ENCODE measurements around the gene TM4SF5. TPM values are rescaled to one million over a fixed set of nuclear protein-coding genes. Genes with fewer than 3 reads are reported as not detected.
"Not testable (repeated sequence)": the region's sequence is repeated elsewhere in the genome, so short reads cannot be mapped to it uniquely, and the experiment has no call there.

The TM4SF5 gene
- total and polyA plus RNA-seq, 2 of the 8 experiments (the other 6 are each of a cell fraction or from before 2014, with no cell fraction given): not detected

GRCh38 chr17:4832829-4833177 lies 61.1 kb downstream of the TM4SF5 start:
- not testable (repeated sequence) for H2BK120ac ChIP-seq (replicated peaks; ENCODE audit: low read depth, low read length); H2AFZ ChIP-seq (ENCODE audit: low read length); H3K18ac ChIP-seq (ENCODE audit: extremely low read depth, low read length); H3K23ac ChIP-seq (ENCODE audit: insufficient read length); H4K5ac ChIP-seq (ENCODE audit: insufficient read length, low read depth, low read length); DNase-seq (ENCODE audit: low read depth in 1 of 2, low spot score in 2 of 2); H3K27me3 ChIP-seq (replicated peaks in 1 of 4; ENCODE audit: control insufficient read depth in 3 of 4, extremely low read depth in 1 of 4, insufficient read depth in 3 of 4, low read length in 3 of 4); H2AK5ac ChIP-seq (ENCODE audit: low read depth, low read length); H3K14ac ChIP-seq (ENCODE audit: insufficient read length); H3K23me2 ChIP-seq (ENCODE audit: low read depth, low read length); H4K91ac ChIP-seq (replicated peaks; ENCODE audit: insufficient read length, low read length); H4K20me1 ChIP-seq (replicated peaks in 1 of 2; ENCODE audit: control insufficient read depth in 1 of 2, insufficient read depth in 2 of 2, low read length in 2 of 2); H3K79me1 ChIP-seq (ENCODE audit: low read depth, low read length); H3K4ac ChIP-seq (replicated peaks; ENCODE audit: insufficient read length, low read depth, low read length); H3K27ac ChIP-seq (ENCODE audit: low read depth, low read length); H3K4me1 ChIP-seq (replicated peaks in 1 of 4; ENCODE audit: control insufficient read depth in 3 of 4, insufficient read depth in 4 of 4, low read length in 3 of 4); FAIRE-seq; H2BK20ac ChIP-seq (ENCODE audit: low read length); H2BK5ac ChIP-seq (ENCODE audit: low read depth, low read length); H3K36me3 ChIP-seq (ENCODE audit: control insufficient read depth in 2 of 4, insufficient read depth in 4 of 4, low read length in 3 of 4); H3K9me3 ChIP-seq (ENCODE audit: insufficient read depth in 2 of 2, low read depth in 1 of 2, low read length in 1 of 2); H2BK15ac ChIP-seq (ENCODE audit: low read length)
- TF ChIP-seq E2F6 (IDR thresholded peaks at IDR 0.05): peak; percentile 53; the same call in 1 of the 2 replicates
- Histone ChIP-seq H3K79me2 (ENCODE audit: control insufficient read depth in 1 of 2, insufficient read depth in 2 of 2, low read length in 2 of 2) (peaks cover 0 to 39% of the 10 kb centered on the region in 2 experiments; a peak in 3 of 4 replicates), H4K8ac (ENCODE audit: extremely low read depth, insufficient read depth, low read length) (0 out of 2 replicates have a peak overlapping the region, but pooled peaks have one; percentile 91), H3K56ac (replicated peaks; ENCODE audit: insufficient read length, low read depth, low read length) (peak overlapping the region; percentile 73), H2BK12ac (ENCODE audit: low read depth, low read length) (peak overlapping the region; percentile 17; the same call in 1 of the 2 replicates), H3K9ac (replicated peaks in 1 of 4; ENCODE audit: extremely low read depth in 1 of 4, low read depth in 3 of 4, low read length in 3 of 4) (peak overlapping the region in 2 of 4 experiments; percentile 45 to 56; a peak in 2 of 7 replicates), H3K4me2 (ENCODE audit: insufficient read depth in 1 of 2, low read depth in 2 of 2, low read length in 2 of 2) (peak overlapping the region; percentile 89 to 99), H3K4me3 (ENCODE audit: extremely low read depth in 1 of 4, insufficient read depth in 2 of 4, low read depth in 3 of 4, low read length in 4 of 4) (peak overlapping the region; percentile 64 to 85 (median 72))
- WGBS, 2 experiments (ENCODE audit: extremely low coverage in 1 of 2, insufficient coverage in 1 of 2, insufficient read length in 1 of 2, insufficient replicate concordance in 2 of 2, low coverage in 1 of 2, low lambda C conversion rate in 2 of 2, missing lambda C conversion rate in 1 of 2): 0% methylated on average over 11 of the region's 17 CpGs; no CpG with 5 or more reads in 1 of the 2 experiments
- ChIA-PET CTCF (ENCODE audit: partially characterized antibody) (interaction anchor here (1.3 kb wide), 1 partner anchor 19 kb away, joined by 3 read pairs; no protein-coding TSS in a partner anchor), POLR2A (ENCODE audit: partially characterized antibody) (interaction anchor here (0.8 to 1.0 kb wide), 3 partner anchors 10 to 116 kb away, joined by 3 read pairs; partner anchors contain the start of gene PFN1)

Other genes starting within 250 kb of the TM4SF5 start
- 151 and 153 TPM in 2 replicates for gene MYBBP1A, start 216.5 kb upstream of the TM4SF5 start, total RNA-seq (2021; fragmentation: NEBNext Ultra II Directional; extraction: Animal tissue kit (Norgen Biotek cat#: 25700))
- 46.8 and 79.9 TPM in 2 replicates for gene MYBBP1A, start 216.5 kb upstream of the TM4SF5 start, polyA plus RNA-seq (2011; rRNA removed)
- not detected in 2 replicates for gene GGT6, start 211.3 kb upstream of the TM4SF5 start, total RNA-seq (2021; fragmentation: NEBNext Ultra II Directional; extraction: Animal tissue kit (Norgen Biotek cat#: 25700))
- 0.18 and 0.30 TPM in 2 replicates for gene GGT6, start 211.3 kb upstream of the TM4SF5 start, polyA plus RNA-seq (2011; rRNA removed)
- gene SMTNL2, start 187.4 kb upstream of the TM4SF5 start, total RNA-seq (2021; fragmentation: NEBNext Ultra II Directional; extraction: Animal tissue kit (Norgen Biotek cat#: 25700)): 3.7 and 4.5 TPM in 2 replicates
- 3.6 and 4.6 TPM in 2 replicates for gene SMTNL2, start 187.4 kb upstream of the TM4SF5 start, polyA plus RNA-seq (2011; rRNA removed)
- gene ALOX15, start 130.2 kb upstream of the TM4SF5 start, total RNA-seq (2021; fragmentation: NEBNext Ultra II Directional; extraction: Animal tissue kit (Norgen Biotek cat#: 25700)): 1.5 TPM in 2 replicates
- 1.7 and 2.2 TPM in 2 replicates for gene ALOX15, start 130.2 kb upstream of the TM4SF5 start, polyA plus RNA-seq (2011; rRNA removed)
- gene PELP1, start 67.7 kb upstream of the TM4SF5 start, total RNA-seq (2021; fragmentation: NEBNext Ultra II Directional; extraction: Animal tissue kit (Norgen Biotek cat#: 25700)): 184 and 185 TPM in 2 replicates
- gene PELP1, start 67.7 kb upstream of the TM4SF5 start, polyA plus RNA-seq (2011; rRNA removed): 75.6 and 160 TPM in 2 replicates
- 95.6 and 101 TPM in 2 replicates for gene ARRB2, start 61.3 kb upstream of the TM4SF5 start, total RNA-seq (2021; fragmentation: NEBNext Ultra II Directional; extraction: Animal tissue kit (Norgen Biotek cat#: 25700))
- 72.4 and 96.0 TPM in 2 replicates for gene ARRB2, start 61.3 kb upstream of the TM4SF5 start, polyA plus RNA-seq (2011; rRNA removed)
- gene MED11, start 40.5 kb upstream of the TM4SF5 start, total RNA-seq (2021; fragmentation: NEBNext Ultra II Directional; extraction: Animal tissue kit (Norgen Biotek cat#: 25700)): 18.8 and 21.6 TPM in 2 replicates
- gene MED11, start 40.5 kb upstream of the TM4SF5 start, polyA plus RNA-seq (2011; rRNA removed): 36.0 and 40.0 TPM in 2 replicates
- gene ZMYND15, start 32.1 kb upstream of the TM4SF5 start, total RNA-seq (2021; fragmentation: NEBNext Ultra II Directional; extraction: Animal tissue kit (Norgen Biotek cat#: 25700)): 0.48 and 0.58 TPM in 2 replicates
- gene ZMYND15, start 32.1 kb upstream of the TM4SF5 start, polyA plus RNA-seq (2011; rRNA removed): 0.53 and 0.86 TPM in 2 replicates
- 3.5 and 3.9 TPM in 2 replicates for gene CXCL16, start 32.0 kb upstream of the TM4SF5 start, total RNA-seq (2021; fragmentation: NEBNext Ultra II Directional; extraction: Animal tissue kit (Norgen Biotek cat#: 25700))
- 4.8 and 5.2 TPM in 2 replicates for gene CXCL16, start 32.0 kb upstream of the TM4SF5 start, polyA plus RNA-seq (2011; rRNA removed)
- gene VMO1, start 14.5 kb downstream of the TM4SF5 start, total RNA-seq (2021; fragmentation: NEBNext Ultra II Directional; extraction: Animal tissue kit (Norgen Biotek cat#: 25700)): not detected in 2 replicates
- gene VMO1, start 14.5 kb downstream of the TM4SF5 start, polyA plus RNA-seq (2011; rRNA removed): 0.30 and 0.78 TPM in 2 replicates
- not detected in 2 replicates for gene GLTPD2, start 17.1 kb downstream of the TM4SF5 start, total RNA-seq (2021; fragmentation: NEBNext Ultra II Directional; extraction: Animal tissue kit (Norgen Biotek cat#: 25700))
- 0.06 TPM in 1 of 2 replicates, not detected in the other for gene GLTPD2, start 17.1 kb downstream of the TM4SF5 start, polyA plus RNA-seq (2011; rRNA removed)
- gene PSMB6, start 24.3 kb downstream of the TM4SF5 start, total RNA-seq (2021; fragmentation: NEBNext Ultra II Directional; extraction: Animal tissue kit (Norgen Biotek cat#: 25700)): 264 and 278 TPM in 2 replicates
- 635 and 737 TPM in 2 replicates for gene PSMB6, start 24.3 kb downstream of the TM4SF5 start, polyA plus RNA-seq (2011; rRNA removed)
- gene PLD2, start 35.3 kb downstream of the TM4SF5 start, total RNA-seq (2021; fragmentation: NEBNext Ultra II Directional; extraction: Animal tissue kit (Norgen Biotek cat#: 25700)): 48.4 and 53.0 TPM in 2 replicates
- 44.3 and 59.8 TPM in 2 replicates for gene PLD2, start 35.3 kb downstream of the TM4SF5 start, polyA plus RNA-seq (2011; rRNA removed)
- gene MINK1, start 61.5 kb downstream of the TM4SF5 start, total RNA-seq (2021; fragmentation: NEBNext Ultra II Directional; extraction: Animal tissue kit (Norgen Biotek cat#: 25700)): 74.4 and 77.7 TPM in 2 replicates
- gene MINK1, start 61.5 kb downstream of the TM4SF5 start, polyA plus RNA-seq (2011; rRNA removed): 26.9 and 44.8 TPM in 2 replicates
- gene C17orf107, start 127.7 kb downstream of the TM4SF5 start, total RNA-seq (2021; fragmentation: NEBNext Ultra II Directional; extraction: Animal tissue kit (Norgen Biotek cat#: 25700)): 0.38 and 0.39 TPM in 2 replicates
- gene C17orf107, start 127.7 kb downstream of the TM4SF5 start, polyA plus RNA-seq (2011; rRNA removed): 0.45 and 0.67 TPM in 2 replicates
- gene CHRNE, start 131.2 kb downstream of the TM4SF5 start, total RNA-seq (2021; fragmentation: NEBNext Ultra II Directional; extraction: Animal tissue kit (Norgen Biotek cat#: 25700)): 0.15 and 0.40 TPM in 2 replicates
- gene CHRNE, start 131.2 kb downstream of the TM4SF5 start, polyA plus RNA-seq (2011; rRNA removed): 0.33 and 0.63 TPM in 2 replicates
- gene GP1BA, start 160.4 kb downstream of the TM4SF5 start, total RNA-seq (2021; fragmentation: NEBNext Ultra II Directional; extraction: Animal tissue kit (Norgen Biotek cat#: 25700)): not detected in 2 replicates
- gene GP1BA, start 160.4 kb downstream of the TM4SF5 start, polyA plus RNA-seq (2011; rRNA removed): not detected in 2 replicates
- gene SLC25A11, start 168.2 kb downstream of the TM4SF5 start, total RNA-seq (2021; fragmentation: NEBNext Ultra II Directional; extraction: Animal tissue kit (Norgen Biotek cat#: 25700)): 55.9 and 65.2 TPM in 2 replicates
- 97.0 and 136 TPM in 2 replicates for gene SLC25A11, start 168.2 kb downstream of the TM4SF5 start, polyA plus RNA-seq (2011; rRNA removed)
- gene RNF167, start 168.4 kb downstream of the TM4SF5 start, total RNA-seq (2021; fragmentation: NEBNext Ultra II Directional; extraction: Animal tissue kit (Norgen Biotek cat#: 25700)): 140 and 147 TPM in 2 replicates
- gene RNF167, start 168.4 kb downstream of the TM4SF5 start, polyA plus RNA-seq (2011; rRNA removed): 281 and 284 TPM in 2 replicates
- gene PFN1, start 176.6 kb downstream of the TM4SF5 start, total RNA-seq (2021; fragmentation: NEBNext Ultra II Directional; extraction: Animal tissue kit (Norgen Biotek cat#: 25700)): 1,355 and 1,387 TPM in 2 replicates
- gene PFN1, start 176.6 kb downstream of the TM4SF5 start, polyA plus RNA-seq (2011; rRNA removed): 1,949 and 2,147 TPM in 2 replicates
- 24.1 and 25.7 TPM in 2 replicates for gene ENO3, start 179.2 kb downstream of the TM4SF5 start, total RNA-seq (2021; fragmentation: NEBNext Ultra II Directional; extraction: Animal tissue kit (Norgen Biotek cat#: 25700))
- gene ENO3, start 179.2 kb downstream of the TM4SF5 start, polyA plus RNA-seq (2011; rRNA removed): 25.0 and 36.4 TPM in 2 replicates
- 81.9 and 83.6 TPM in 2 replicates for gene SPAG7, start 195.9 kb downstream of the TM4SF5 start, total RNA-seq (2021; fragmentation: NEBNext Ultra II Directional; extraction: Animal tissue kit (Norgen Biotek cat#: 25700))
- gene SPAG7, start 195.9 kb downstream of the TM4SF5 start, polyA plus RNA-seq (2011; rRNA removed): 74.2 and 82.1 TPM in 2 replicates
- 11.4 and 12.0 TPM in 2 replicates for gene CAMTA2, start 215.8 kb downstream of the TM4SF5 start, total RNA-seq (2021; fragmentation: NEBNext Ultra II Directional; extraction: Animal tissue kit (Norgen Biotek cat#: 25700))
- 5.5 and 13.7 TPM in 2 replicates for gene CAMTA2, start 215.8 kb downstream of the TM4SF5 start, polyA plus RNA-seq (2011; rRNA removed)
- 1.1 and 1.4 TPM in 2 replicates for gene INCA1, start 225.6 kb downstream of the TM4SF5 start, total RNA-seq (2021; fragmentation: NEBNext Ultra II Directional; extraction: Animal tissue kit (Norgen Biotek cat#: 25700))
- 0.80 and 0.89 TPM in 2 replicates for gene INCA1, start 225.6 kb downstream of the TM4SF5 start, polyA plus RNA-seq (2011; rRNA removed)
- gene KIF1C, start 226.1 kb downstream of the TM4SF5 start, total RNA-seq (2021; fragmentation: NEBNext Ultra II Directional; extraction: Animal tissue kit (Norgen Biotek cat#: 25700)): 114 and 118 TPM in 2 replicates
- gene KIF1C, start 226.1 kb downstream of the TM4SF5 start, polyA plus RNA-seq (2011; rRNA removed): 14.3 and 28.7 TPM in 2 replicates